ENCODE measurements around the gene CNPY4.

Gene CNPY4

DNA sequence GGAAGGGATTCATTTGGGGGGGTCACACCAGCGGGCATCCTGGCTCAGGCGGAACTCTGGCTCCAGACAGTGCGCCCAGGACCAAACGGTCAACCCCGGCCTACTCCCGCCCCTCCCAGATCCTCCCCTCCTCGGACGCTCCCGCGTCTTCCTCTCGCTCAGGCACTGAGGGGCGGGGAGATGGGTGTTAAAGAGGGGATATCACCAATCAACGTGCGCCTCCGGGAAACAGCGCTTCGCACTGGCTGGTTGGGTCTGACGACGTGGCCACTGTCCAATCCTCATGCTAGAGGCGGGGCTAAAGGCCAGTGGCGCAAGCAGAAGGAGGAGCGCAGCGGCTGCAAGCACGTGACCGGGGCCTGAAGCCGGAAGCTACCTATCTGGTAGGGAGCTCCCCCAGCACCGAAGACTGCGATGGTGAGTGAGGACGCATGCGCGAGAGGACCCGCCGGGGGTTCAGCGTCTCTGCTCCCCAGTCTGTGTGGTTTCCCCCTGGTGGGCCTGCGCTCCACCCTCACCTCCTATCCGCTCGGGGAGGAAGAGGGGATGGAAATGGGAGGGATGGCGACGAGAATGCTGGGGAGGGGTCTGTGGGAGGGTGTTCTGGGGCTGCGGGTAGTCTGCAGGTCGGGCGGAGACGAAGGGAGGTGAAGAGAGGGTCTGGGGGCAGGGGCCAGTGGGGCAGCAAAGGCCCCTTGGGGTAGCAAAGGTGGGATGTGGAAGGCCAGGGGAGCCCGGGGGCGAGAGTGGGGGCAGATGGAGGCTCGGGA is 29.3 kb downstream of the CNPY4 start, which contains the start of gene LAMTOR4:
LAMTOR4 (plus strand) TSS at position 360 of the 770 bp plus-strand sequence; CDS start at position 415, 55 bp downstream.
- DNase-seq (ENCODE audit: low read depth): peak; percentile 96

DNA sequence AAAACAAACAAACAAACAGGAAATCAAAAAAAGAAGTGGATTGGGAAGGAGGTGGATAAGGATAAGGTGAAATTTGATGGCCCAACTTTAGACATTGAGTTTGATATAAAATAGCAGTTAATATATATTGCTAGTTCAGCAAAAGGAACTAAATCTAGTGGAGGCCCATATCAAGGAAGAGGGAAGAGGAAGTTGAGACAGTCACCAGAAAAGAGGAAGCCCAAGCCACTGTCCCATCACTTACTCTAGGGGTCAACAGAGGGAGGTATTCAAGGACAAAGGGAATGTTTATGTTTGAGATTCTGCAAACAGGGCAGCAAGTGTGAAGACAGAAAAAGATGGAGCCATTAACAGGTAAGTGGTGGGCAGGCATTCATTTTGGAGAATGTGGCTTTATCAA is 33.0 kb downstream of the CNPY4 start:
- no peak for DNase-seq (ENCODE audit: low read depth)

DNA sequence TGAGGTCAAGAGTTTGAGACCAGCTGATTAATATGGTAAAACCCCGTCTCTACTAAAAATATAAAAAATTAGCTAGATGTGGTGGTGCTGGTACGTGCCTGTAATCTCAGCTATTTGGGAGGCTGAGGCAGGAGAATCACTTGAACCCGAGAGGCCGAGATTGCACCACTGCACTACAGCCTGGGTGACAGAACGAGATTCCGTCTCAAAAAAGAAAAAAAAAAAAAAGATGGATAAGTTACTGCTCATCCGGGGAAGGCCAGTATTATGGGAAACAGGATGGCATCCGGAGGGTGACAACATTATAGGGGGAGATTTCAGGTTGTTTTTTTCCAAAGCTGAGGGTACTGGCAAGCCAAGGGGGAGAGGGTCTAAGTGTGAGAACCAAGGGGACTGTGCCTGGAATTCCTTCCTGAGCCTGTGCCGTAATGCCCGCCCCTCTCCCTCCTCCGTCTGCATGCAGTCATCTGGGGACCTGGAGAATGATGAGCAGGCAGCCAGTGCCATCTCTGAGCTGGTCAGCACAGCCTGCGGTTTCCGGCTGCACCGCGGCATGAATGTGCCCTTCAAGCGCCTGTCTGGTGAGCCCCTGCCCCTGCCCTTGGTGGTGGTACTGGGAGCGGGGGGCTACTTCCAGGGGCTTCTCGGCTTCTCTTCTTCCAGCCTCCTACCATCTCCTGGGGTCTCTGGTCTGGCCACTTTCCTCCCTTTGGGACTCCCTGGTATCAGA is 33.7 kb downstream of the CNPY4 start:
- DNase-seq (ENCODE audit: low read depth): no peak

DNA sequence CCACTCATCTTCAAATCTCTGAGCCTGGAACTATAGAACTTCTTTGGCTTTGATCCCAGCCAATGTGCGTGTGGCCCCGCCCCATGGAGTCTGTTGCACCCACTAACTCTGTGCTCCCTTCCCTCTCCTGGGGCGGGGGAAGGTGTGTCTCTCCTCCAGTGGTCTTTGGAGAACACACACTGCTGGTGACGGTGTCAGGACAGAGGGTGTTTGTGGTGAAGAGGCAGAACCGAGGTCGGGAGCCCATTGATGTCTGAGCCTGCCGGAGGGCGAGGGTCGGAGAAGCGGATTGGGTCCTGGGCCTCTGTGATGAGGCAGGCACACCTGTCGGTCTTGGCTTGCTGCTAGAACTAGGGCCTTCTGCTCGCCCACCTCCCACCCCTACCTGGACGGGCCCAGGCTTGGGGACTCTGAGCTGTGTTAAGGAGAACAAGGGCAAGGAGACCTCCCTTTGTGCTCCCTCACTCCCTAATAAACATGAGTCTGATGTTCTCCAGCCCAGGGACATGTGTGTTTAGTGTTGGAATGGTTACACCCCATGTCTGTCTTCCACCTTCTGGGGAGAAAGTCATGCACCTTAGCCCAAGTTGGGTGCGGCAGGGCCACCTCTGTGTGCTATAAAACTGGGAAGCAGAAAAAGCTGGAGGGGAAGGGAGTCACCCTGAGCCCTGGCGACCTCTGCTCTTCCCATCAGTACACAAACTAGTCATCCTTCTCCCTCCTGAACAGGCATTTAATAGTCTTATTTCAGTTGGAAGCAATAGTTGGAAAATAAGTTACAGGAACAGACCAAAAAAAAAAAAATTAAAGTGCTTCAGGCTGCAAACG is 34.5 kb downstream of the CNPY4 start:
- no peak for DNase-seq (ENCODE audit: low read depth)

DNA sequence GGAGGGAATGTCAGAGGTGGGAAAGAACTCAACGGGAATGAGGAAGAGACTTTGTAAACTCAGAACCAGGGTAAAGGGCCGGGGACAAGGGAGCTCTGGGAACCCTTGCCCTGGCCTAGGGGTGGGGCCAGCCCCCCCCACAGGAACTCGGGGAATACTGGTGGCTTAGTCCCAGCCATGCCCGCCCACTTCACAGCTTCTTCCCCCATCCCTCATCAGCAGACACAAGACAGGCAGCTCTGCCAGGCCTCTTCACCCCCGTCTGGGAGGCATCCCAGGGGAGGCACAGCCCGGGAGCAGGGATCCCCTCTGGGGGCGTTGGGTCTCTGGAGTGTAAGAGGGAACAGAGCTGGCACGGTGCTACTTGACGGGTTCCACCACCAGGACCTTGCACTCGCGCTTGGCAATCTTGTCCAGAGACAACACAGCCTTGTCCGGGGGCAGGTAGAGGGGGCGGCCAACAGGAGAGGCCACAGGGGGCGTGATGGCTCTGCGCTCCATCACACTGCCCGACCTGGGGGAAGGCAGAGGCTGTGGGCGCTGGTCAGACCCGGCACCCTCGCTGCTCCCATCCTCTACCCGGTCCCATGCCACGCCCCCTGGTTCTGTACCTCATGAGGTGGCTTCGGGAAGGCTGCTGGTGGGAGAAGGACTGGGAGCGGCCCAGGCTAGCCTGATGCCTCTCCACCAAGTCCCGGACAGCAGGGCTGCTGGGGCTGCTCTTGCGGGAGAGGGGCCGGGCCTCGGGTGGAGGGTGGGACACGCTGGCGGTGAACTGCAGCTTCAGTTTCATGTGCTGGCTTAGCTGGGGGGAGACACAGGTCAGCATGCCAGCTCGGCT is 35.4 kb downstream of the CNPY4 start:
- DNase-seq (ENCODE audit: low read depth): no peak

DNA sequence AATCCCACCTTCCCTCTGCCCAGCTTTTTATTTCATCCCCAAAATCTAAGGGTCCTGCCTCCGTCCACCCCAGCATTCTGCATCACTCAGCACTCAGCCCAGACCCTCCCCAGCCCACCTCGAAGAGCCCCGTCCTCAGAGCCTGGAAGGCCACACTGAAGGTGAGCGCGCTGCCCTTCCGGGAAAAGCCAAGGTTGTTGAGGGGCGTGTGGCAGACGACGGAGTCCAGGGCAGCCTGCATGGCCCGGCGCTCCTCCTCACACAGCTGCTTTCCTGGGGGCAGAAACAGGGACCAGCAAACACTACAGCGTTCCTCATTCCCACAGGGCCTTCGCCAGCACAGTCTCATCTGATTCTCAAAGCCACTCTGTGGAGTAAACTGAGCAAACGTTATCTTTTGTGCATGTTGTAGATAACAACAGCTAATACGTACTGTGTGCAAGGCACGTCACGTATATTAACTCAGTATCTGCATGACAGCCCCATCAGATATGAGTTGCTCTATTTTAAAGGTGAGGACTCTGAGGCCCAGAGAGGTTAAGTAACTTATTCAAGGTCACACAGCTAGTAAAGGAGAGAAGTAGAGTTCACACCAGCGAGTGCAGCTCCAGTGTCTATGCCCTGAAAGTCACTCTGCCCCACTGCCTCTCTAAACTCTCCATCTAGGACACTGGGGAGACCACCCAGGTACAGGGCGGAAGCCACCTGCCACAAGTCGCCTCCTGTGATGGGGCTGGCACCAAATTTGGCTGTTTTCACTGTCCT is 36.3 kb downstream of the CNPY4 start:
- no peak for DNase-seq (ENCODE audit: low read depth)

DNA sequence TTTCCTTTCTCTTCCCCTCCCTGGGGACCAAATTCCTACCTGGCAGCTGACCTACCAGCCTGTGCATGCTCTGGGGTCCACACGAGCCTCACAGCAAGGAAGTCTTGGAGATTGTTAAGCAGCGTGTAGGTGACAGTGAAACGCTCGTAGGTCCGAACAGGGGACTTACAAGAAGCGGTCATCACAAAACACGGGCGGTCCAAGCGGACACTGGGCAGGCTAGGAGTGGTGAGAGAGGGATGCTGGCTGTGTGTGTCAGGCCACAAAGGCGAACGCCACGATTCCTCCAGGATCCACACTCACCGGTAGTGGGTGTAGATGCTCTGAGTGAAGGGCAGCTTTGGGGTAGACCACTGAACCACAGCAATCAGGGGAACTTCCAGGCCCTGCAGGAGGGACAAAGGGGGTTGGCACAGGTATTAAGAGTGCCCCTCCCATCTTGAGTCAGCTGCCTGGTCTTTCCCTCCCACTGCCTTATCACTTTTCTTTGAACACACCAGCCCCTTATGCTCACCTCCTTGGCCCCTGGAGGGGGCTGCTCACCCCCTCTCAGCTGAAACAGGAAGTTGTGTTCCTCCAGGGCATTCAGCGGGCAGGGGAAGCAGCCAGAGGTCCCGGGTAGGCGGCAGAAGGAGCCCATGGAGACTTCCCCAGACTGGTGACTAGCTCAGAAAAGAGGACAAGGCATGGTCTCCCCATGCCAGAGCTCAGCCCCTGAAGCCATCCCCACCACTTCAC is 37.1 kb downstream of the CNPY4 start:
- DNase-seq (ENCODE audit: low read depth): no peak

DNA sequence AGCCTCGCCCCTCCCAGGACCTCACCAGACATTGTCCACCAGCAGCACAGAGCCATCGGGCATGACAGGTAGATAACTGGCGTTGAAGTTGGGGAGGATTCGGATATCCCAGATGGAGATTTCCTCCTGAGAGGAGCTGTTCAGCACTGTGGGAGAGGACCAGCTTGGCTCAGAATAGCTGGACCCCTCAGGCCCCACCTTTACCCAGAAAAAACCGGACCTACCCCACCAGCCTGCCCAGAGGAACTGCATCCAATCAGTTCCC is 37.6 kb downstream of the CNPY4 start:
- no peak for DNase-seq (ENCODE audit: low read depth)

DNA sequence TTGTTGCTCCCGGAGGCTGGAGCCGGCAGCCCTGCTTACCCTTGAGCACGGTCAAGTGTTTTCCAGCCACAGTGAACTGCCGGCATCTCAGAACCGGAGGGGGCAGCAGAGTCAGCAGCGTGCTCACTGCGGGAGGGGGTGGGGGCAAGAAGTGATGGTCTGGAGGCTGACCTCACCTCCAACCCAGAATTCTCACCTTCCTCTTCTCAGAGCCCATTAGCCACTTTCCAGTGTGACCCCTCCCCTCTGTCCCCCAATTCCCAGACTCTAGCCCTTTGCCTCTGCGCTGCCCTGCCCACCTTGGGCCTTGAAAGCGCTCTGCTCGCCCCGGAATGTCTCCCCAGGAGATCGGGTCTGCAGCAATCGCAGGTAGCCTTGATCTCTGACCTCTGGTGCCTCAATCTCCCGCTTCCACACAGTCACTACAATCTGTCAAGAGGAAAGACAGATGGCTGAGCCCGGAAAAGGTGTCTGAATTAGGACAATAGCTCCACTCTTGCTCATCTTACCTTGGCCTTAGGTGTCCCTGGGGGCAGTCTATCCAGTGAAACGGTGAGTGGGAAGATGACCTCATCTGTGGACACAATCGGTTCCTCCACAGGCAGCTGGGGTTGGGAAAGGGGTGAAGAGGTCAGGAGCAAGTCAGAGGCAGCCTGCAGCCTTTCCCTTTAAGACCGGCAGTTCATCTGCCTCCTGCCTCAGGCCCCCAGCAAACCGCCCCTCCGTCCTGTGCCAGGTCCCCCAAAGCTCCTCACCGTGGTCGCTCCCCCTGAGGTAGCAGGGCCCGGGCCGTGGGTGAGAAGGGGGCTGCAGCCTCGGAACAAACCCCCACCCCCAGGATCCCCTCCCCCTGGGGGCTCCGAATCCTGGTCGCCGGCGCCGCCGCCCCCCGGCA is 38.1 kb downstream of the CNPY4 start:
- no peak for DNase-seq (ENCODE audit: low read depth)

DNA sequence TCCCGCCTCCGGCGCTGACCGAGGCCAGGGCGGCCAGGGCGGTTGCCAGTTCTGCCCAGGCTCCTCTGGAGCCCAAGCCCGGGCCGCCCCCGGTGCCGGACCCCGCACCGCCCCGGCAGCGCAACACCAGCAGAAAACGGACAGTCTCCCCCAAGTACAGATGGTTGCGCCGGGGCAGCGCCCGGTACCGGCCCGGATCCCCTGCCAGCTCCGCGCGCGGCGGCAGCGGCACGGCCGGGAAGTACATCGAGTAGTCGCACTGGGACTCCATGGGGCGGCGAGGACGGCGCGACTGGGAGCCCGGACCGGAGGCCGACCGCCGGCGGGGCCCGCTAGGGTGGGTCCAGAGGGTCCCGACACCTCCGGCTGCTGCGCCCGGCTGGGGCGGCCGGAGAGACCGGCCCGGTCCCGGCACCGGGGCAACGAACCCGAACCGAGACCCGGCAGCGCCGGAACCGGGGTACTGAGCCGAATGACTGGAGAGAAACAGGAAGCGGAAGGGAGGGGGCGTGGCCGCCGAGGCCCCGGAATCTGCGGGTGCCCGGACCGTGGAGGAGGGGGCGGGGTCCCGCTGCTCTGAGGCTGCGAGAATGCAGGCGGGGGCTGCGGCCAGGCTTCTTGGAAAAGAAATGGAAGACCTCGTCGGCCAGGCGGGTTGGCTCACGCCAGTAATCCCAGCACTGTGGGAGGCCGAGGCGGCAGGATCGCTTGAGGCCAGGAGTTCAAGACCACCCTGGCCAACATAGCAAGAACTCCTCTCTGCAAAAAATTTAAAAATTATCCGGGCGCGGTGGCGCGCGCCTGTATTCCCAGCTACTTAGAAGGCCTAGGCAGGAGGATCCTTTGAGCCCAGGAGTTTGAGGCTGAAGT is 39.0 kb downstream of the CNPY4 start, which contains the start of gene TRAPPC14:
TRAPPC14 (minus strand) TSS at position 495 of the 870 bp plus-strand sequence; CDS start at position 271, 224 bp downstream.
- peak; percentile 87 for DNase-seq (ENCODE audit: low read depth)

DNA sequence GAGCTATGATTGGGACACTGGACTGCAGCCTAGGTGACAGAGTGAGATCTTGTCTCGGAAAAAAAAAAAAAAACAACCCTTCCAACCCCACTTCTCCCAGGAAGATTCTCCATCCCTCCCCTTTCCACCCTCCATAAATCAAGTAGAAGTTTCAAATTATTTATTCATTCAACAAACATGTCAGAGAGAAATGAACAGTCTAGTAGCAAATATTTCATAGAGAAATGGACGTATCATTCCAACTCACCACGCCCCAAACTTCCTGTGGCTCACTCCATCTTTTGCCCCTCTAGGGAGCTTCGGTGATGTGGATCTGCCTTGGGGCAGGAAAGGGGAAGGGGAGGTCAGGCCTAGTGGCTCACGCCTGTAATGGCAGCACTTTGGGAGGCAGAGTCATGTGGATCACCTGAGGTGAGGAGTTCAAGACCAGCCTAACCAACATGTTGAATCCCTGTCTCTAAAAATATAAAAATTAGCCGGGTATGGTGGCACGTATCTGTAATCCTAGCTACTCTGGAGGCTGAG is 39.7 kb downstream of the CNPY4 start:
- DNase-seq (ENCODE audit: low read depth): no peak

DNA sequence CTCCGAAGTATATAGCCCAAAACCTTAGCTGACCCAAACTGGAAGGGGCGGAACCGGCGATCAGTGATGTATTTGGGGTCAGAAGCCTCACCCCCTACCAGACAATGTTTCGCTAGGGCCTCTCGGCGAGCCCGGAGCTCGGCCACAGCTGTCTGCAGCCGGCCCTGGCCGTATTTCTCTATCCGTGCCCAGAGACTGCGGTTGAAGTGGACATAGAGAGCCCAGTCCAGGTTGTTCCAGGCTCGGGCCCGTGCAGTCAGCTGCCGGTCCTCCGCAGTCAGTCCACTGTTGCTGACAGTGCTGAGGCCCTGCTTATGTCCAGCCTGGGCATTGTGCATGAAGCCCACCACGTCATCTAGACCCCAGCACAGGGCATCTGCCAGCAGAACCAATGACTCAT is 40.6 kb downstream of the CNPY4 start:
- no peak for DNase-seq (ENCODE audit: low read depth)

DNA sequence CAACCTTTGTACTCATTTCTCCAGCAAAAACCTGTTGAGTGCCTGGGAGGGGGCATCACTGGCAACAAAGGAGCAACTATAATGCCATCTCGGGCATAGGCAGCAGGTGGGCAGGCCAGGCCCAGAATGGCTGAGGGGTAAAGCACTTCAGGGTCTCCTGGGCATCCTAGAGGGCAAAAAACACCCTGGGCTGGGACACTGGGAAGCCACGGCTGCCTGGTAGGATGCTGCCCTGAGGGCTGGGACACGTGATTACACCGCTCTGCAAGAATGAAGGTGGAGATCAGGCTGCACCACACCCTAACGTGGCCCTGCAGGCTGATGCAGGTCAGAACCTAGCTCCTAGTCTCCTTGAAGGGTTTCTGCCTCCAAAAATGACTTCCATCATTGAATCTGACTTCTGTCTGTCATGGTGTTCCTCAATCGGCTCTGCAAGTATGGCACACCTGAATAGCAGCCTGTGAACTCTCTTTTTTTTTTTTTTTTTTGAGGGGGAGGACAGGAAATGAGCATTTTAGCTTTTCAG is 43.6 kb downstream of the CNPY4 start:
- no peak for DNase-seq (ENCODE audit: low read depth)

DNA sequence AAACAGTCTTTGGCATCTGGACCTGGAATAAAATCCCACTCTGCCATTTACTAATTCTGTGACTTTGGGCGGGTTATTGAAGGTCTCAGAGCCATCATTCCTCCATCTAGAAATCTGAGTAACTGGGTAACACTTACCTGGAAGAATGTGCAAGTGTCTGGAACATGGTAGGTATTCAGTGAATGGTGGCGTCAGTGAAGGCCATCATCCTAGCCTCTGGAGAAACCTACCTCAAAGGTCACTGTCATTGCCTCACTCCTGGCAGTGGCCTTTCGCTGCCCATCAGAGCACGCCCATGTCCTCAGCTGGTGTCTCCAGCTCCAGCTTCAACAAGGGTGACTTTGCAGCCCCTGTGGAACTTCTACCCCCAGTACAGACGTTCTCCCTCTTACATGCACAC is 44.4 kb downstream of the CNPY4 start:
- DNase-seq (ENCODE audit: low read depth): no peak

DNA sequence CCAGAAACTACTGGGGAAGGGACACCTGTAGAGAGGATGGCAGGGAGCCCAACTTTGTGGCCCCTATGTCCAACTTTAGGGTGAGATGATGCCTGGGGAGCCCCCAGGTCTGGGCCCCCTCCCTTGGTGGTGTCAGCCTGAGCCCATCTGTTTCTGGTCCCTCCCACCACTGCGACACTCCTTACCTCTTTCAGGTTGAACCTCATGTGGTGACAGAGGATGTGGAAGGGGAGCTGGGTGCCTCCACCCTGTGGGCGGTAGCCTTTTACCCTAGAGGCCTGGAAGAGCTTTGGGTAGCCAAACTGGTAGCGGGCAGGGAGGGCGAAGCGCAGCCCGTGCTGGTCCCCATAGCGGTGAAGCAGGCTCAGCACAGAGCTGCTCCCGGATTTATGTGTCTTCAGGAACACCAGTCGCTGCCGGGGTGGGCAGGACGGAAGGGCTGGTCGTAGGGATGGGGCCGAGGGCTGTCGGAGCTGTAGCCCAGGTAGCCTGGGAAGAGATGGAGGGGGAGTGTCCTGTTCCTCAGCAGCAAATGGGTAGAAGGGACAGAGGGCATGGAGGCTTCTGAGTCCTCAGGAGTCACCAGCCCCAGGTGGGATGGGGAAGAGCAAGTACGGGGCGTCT is 47.0 kb downstream of the CNPY4 start:
- DNase-seq (ENCODE audit: low read depth): no peak

DNA sequence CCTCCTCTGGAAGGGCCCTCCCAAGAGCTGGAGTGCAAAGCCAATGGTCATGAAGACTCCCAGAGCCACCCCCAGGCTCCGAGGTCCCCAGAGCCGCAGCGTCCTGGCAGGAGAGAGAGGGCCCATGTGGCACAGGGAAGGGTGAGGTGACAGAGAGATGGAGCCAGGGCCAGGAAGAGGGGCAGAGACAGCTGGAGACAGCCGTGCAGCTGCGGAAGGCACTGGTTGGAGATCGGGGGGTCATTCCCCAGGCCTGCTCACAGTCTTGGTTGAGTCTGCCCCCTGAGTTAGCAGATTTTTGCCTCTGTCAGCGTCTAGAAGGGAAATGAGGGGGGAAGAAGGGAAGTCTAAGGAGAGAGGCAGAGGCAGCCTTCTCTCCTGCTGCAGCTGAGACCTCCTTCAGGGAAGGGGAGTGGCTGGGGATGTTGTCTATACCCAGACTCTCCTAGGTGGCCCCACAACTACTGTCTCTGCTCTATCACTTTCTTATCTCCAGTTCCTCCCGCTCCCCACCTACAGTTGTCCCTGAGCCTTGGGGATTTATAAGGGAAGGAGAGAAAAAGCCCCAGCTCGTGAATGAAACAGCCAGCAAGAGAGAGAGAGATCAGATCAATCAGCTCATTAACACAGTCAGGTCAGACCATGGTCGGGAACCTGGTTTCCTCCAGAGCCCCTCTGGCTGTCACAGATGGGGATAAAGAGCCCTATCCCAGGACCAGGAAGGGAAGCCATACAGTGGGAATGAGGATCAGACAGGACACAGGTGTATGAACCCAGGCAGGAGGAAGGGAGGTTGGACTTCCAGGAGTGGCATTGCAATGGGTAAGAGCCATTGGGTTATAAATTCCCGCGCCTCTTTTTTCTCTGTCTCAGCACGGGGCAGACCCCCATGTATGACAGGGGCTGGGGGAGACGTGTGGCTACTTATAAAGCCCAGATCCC is 47.8 kb downstream of the CNPY4 start:
- DNase-seq (ENCODE audit: low read depth): no peak

Data from stimulated activated CD8-positive, alpha-beta memory T cell treated with anti-CD3 and anti-CD28 coated beads, Interleukin-12 subunit alpha, Interleukin-12 subunit beta, amount 100 ng/mL, for 1 hour (primary cell).